Neural cell (in vitro differentiated cells): ENCODE data around the gene BIN2. TPM values are rescaled to one million over a fixed set of nuclear protein-coding genes. Genes with fewer than 3 reads are reported as not detected.

ENCODE experiments used
- H2AFZ ChIP-seq: fragments of 200-600, 300-800 bp; sonication (generic), shearing (Covaris generic); 2 replicates; pipeline ENCODE4 v1.6.0; 2014; ENCODE audit warnings: low read depth, mild to moderate bottlenecking, antibody characterized with exemption, low read length, moderate library complexity
- H3F3A ChIP-seq: fragments of 200-600 bp; shearing (Covaris generic); 2 replicates; pipeline ENCODE4 v1.6.1; 2016; ENCODE audit warnings: mild to moderate bottlenecking, moderate library complexity, mixed read lengths, antibody characterized with exemption, low read length; ENCODE audit not compliant: insufficient read depth, poor library complexity, severe bottlenecking
- H3K27ac ChIP-seq: fragments of 200-600, 300-800 bp; sonication (generic), shearing (Covaris generic); 2 replicates; pipeline ENCODE4 v1.5.1; 2014; ENCODE audit warnings: mild to moderate bottlenecking, low read length, moderate library complexity
- H3K27me3 ChIP-seq: fragments of 300-800, 200-600 bp; sonication (generic), shearing (Covaris generic); 2 replicates; pipeline ENCODE4 v1.6.0; 2014; ENCODE audit warnings: mild to moderate bottlenecking, low read depth, low read length, moderate library complexity; ENCODE audit not compliant: insufficient read depth
- H3K36me3 ChIP-seq: fragments of 300-800, 200-600 bp; sonication (generic), shearing (Covaris generic); 2 replicates; pipeline ENCODE4 v1.5.1; 2014; ENCODE audit warnings: mild to moderate bottlenecking, antibody characterized with exemption, low read length, moderate library complexity; ENCODE audit not compliant: insufficient read depth
- H3K4me2 ChIP-seq: fragments of 300-800, 200-600 bp; sonication (generic), shearing (Covaris generic); 2 replicates; pipeline ENCODE4 v1.6.0; 2014; ENCODE audit warnings: mild to moderate bottlenecking, low read length
- H3K4me3 ChIP-seq: fragments of 300-800, 200-600 bp; sonication (generic), shearing (Covaris generic); 2 replicates; pipeline ENCODE4 v1.5.1; 2014; ENCODE audit warnings: mild to moderate bottlenecking, low read length, moderate library complexity
- H3K79me2 ChIP-seq: fragments of 200-600 bp; shearing (Covaris generic); replicated peaks from 2 replicates; pipeline ENCODE4 v1.6.0; 2014; ENCODE audit warnings: mild to moderate bottlenecking, low read length, moderate library complexity; ENCODE audit not compliant: insufficient read depth
- H3K9ac ChIP-seq: fragments of 300-800, 200-600 bp; sonication (generic), shearing (Covaris generic); 2 replicates; pipeline ENCODE4 v1.6.1; 2016; ENCODE audit warnings: mild to moderate bottlenecking, low read length, mixed read lengths
- H3K9me2 ChIP-seq: fragments of 200-600 bp; shearing (Covaris generic); 2 replicates; pipeline ENCODE4 v1.6.1; 2016; ENCODE audit warnings: mild to moderate bottlenecking, low read length, mixed read lengths; ENCODE audit not compliant: insufficient read depth
- H3K9me3 ChIP-seq: fragments of 200-600, 300-800 bp; sonication (generic), shearing (Covaris generic); 2 replicates; pipeline ENCODE4 v1.6.1; 2016; ENCODE audit warnings: mild to moderate bottlenecking, mixed run types, low read length, moderate library complexity, mixed read lengths
- H4K20me1 ChIP-seq: fragments of 200-600 bp; shearing (Covaris generic); 2 replicates; pipeline ENCODE4 v1.6.1; 2016; ENCODE audit warnings: mild to moderate bottlenecking, mixed run types; ENCODE audit not compliant: insufficient read depth
- CTCF ChIP-seq: fragments of 450-650 bp; IDR thresholded peaks from 2 replicates; pipeline ENCODE4 v1.5.1; 2014; ENCODE audit warnings: antibody characterized with exemption, mild to moderate bottlenecking, moderate library complexity; ENCODE audit not compliant: poor library complexity, severe bottlenecking
- EP300 ChIP-seq: fragments of 450-650 bp; conservative IDR thresholded peaks from 2 replicates; pipeline ENCODE4 v1.6.1; 2014; ENCODE audit warnings: antibody characterized with exemption, mild to moderate bottlenecking, moderate library complexity; ENCODE audit not compliant: poor library complexity, severe bottlenecking
- EZH2 ChIP-seq: fragments of 200-600, 300-800 bp; shearing (Covaris generic), sonication (generic); IDR thresholded peaks from 2 replicates; pipeline ENCODE4 v1.6.1; 2014; ENCODE audit warnings: antibody characterized with exemption, low read length, borderline replicate concordance, mild to moderate bottlenecking; ENCODE audit not compliant: insufficient read depth, poor library complexity, severe bottlenecking
- MXI1 ChIP-seq: fragments of 450-650 bp; conservative IDR thresholded peaks from 2 replicates; pipeline ENCODE4 v1.6.1; 2014; ENCODE audit warnings: antibody characterized with exemption, mild to moderate bottlenecking; ENCODE audit not compliant: poor library complexity, severe bottlenecking
- POLR2AphosphoS5 ChIP-seq: IDR thresholded peaks from 2 replicates; pipeline ENCODE4 v1.6.1; 2012
- RAD21 ChIP-seq: fragments of 450-650 bp; conservative IDR thresholded peaks from 2 replicates; pipeline ENCODE4 v1.6.1; 2014; ENCODE audit warnings: antibody characterized with exemption, mild to moderate bottlenecking, moderate library complexity
- REST ChIP-seq: IDR thresholded peaks from 2 replicates; pipeline ENCODE4 v1.6.1; 2012; ENCODE audit warnings: borderline replicate concordance
- SMC3 ChIP-seq: fragments of 450-650 bp; conservative IDR thresholded peaks from 2 replicates; pipeline ENCODE4 v1.6.1; 2014; ENCODE audit warnings: antibody characterized with exemption, mild to moderate bottlenecking, moderate library complexity; ENCODE audit not compliant: poor library complexity
- TAF1 ChIP-seq: IDR thresholded peaks from 2 replicates; pipeline ENCODE4 v1.6.1; 2012; ENCODE audit warnings: low read depth
- polyA plus RNA-seq: library from polyadenylated mRNA; depleted of rRNA; stranded (reverse); fragments of >200 nt; gene quantifications from 2 replicates; pipeline ENCODE4 v1.2.3, GENCODE V29; 2014

BIN2 gene
- polyA plus RNA-seq, 1 donor from 2014 or later, result not detected

DNA sequence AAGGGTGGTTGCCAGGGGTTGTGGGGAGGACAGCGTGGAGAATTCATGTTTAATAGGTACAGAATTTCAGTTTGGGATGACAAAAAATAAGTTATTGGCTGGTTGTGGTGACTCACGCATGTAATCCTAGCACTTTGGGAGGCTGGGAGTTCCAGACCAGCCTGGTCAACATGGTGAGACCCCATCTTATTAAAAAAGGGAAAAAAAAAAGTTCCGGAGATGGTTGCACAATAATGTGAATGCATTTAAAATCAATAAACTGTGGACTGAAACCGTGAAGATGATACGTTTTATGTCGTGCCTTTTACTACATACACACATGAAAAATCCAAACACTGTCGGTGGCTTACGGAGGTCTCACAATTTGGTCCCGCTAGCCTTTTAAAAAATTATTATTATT lies 46.7 kb upstream of the BIN2 start:
- Histone ChIP-seq H3K36me3 (no peaks in the 10 kb centered on the region), H3K27ac (no peak overlapping the region), H3F3A (no peaks in the 10 kb centered on the region), H2AFZ (no peak overlapping the region), H3K9me2 (no peaks in the 10 kb centered on the region), H3K27me3 (no peaks in the 10 kb centered on the region), H3K79me2 (no peaks in the 10 kb centered on the region), H3K9ac (no peak overlapping the region), H3K4me3 (no peak overlapping the region), H3K4me2 (no peak overlapping the region), H3K9me3 (no peaks in the 10 kb centered on the region), H4K20me1 (no peaks in the 10 kb centered on the region)
- TF ChIP-seq SMC3, result no peak
- TF ChIP-seq RAD21, result no peak

- H3K27ac ChIP-seq, result no peak overlapping the region
- no peak overlapping the region for H3K9ac ChIP-seq
- no peak for TF ChIP-seq RAD21
- TF ChIP-seq EZH2, result no peak
- TF ChIP-seq REST, result no peak
- no peak for TF ChIP-seq CTCF
- TF ChIP-seq POLR2AphosphoS5, result no peak
- no peak for TF ChIP-seq MXI1
- TF ChIP-seq TAF1, result no peak
- TF ChIP-seq SMC3, result no peak
- no peak for TF ChIP-seq EP300
- no peaks in the 10 kb centered on the region for H3K9me2 ChIP-seq
- no peaks in the 10 kb centered on the region for H3K79me2 ChIP-seq
- no peaks in the 10 kb centered on the region for H4K20me1 ChIP-seq
- no peaks in the 10 kb centered on the region for H3K36me3 ChIP-seq
- no peak overlapping the region for H3K4me3 ChIP-seq
- no peaks in the 10 kb centered on the region for H3F3A ChIP-seq
- H3K4me2 ChIP-seq, result no peak overlapping the region
- no peak overlapping the region for H2AFZ ChIP-seq
- no peaks in the 10 kb centered on the region for H3K9me3 ChIP-seq
- H3K27me3 ChIP-seq, result no peaks in the 10 kb centered on the region
Observed at GRCh38 chr12:51369581-51369980, 45.6 kb upstream of the BIN2 start.
